ENCODE measurements around the gene CCDC88C. TPM values are rescaled to one million over a fixed set of nuclear protein-coding genes. Genes with fewer than 3 reads are reported as not detected.

CCDC88C gene
- total RNA-seq, 1 experiment from 2014 or later = 19.7 TPM

DNA sequence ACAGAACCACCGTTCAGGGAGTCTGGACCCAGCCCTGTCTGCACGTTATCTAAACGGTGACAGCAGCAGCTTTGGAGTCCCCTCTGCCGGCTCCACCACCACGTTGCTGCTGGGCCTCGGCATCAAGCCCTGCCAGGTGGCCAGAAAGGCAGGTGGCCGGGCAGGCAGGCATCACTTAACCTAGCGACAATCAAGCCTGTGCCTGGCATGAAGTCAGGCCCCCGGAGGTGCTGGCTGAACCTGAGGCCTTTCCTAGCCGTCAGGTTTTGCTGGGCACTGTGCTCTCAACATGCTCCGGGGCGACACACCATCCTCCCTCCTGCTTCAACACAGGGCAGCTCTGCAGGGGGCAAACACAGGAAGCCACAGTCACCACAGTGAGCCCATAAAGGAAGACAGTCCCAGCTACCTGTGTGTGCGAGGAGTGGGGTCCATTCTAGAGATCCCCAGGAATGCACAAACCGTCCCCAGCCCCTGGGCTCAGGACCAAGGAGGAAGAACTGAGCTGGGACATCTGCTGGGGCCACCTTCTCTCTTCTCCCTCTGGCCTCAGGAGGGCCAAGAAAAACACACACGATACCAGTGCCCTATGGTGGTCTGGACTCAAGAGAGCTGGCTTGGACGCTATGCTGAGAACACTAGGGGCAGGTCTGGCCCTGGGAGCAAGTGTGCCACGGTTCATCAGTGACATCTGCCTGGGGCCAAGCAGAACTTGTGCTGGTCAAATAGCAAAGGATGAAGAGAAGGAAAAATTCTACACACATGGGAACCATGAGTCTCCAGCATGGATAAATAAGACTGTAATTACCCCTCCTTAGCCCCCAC, 44.7 kb downstream of the CCDC88C start:
- Histone ChIP-seq H3K9me2 (replicated peaks; ENCODE audit: low read length) (no peaks in the 10 kb centered on the region), H2AFZ (ENCODE audit: low read length) (no peak overlapping the region), H3F3A (ENCODE audit: low read length, unreplicated experiment) (no peaks in the 10 kb centered on the region), H4K20me1 (ENCODE audit: low read length) (no peaks in the 10 kb centered on the region), H3K79me2 (ENCODE audit: low read length) (peaks cover 36% of the 10 kb centered on the region), H3K9me3 (ENCODE audit: low read length) (no peaks in the 10 kb centered on the region), H3K4me2 (ENCODE audit: low read length) (peak overlapping the region; percentile 37), H3K36me3 (ENCODE audit: low read depth, low read length) (no peaks in the 10 kb centered on the region), H3K4me3 (ENCODE audit: low read length) (no peak overlapping the region), H3K4me1 (ENCODE audit: insufficient read depth, low read length) (peaks cover 25% of the 10 kb centered on the region), H3K27me3 (ENCODE audit: low read length) (no peaks in the 10 kb centered on the region), H3K27ac (ENCODE audit: low read length) (no peak overlapping the region), H3K9ac (ENCODE audit: low read length) (no peak overlapping the region)
- TF ChIP-seq CTCF (conservative IDR thresholded peaks at IDR 0.05; ENCODE audit: low read depth, low read length) = no peak
- no peak for TF ChIP-seq EZH2phosphoT487 (IDR thresholded peaks at IDR 0.05; ENCODE audit: borderline replicate concordance, low read length)
- TF ChIP-seq EZH2 (IDR thresholded peaks at IDR 0.05; ENCODE audit: low read length, unreplicated experiment) = no peak
- BruUV-seq (replicated peaks) = no TSS peak
- POLR2A ChIA-PET (ENCODE audit: unreplicated experiment) = no interaction called here
- no peak for ATAC-seq
- CTCF ChIA-PET = no interaction called here
- intact Hi-C loops (cut with micrococcal nuclease) = no loop called here
- no peak for DNase-seq

DNA sequence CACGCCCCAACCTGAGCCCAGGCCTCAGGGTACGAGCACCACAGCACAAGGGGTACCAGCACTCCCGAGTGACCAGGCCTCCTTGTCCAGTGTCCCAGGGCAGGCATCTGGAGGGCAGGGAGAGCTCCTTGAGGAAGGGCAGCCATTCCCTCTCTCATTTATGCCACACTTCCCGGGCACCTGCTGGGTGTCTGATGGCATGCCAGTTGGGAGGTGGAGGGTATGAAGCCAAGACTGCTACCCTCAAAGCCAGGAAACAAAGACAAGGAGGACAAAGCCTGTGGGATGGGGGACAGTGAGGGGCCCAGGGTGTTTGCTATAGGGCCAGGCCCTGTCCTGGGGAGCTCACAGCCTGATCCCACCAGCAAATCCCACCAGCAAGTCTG, 45.6 kb downstream of the CCDC88C start:
- H3F3A ChIP-seq (ENCODE audit: low read length, unreplicated experiment) = no peaks in the 10 kb centered on the region
- POLR2A ChIA-PET (ENCODE audit: unreplicated experiment) = no interaction called here

More for the DNA sequence above, 45.6 kb downstream of the CCDC88C start:
- Histone ChIP-seq H3K9me3 (ENCODE audit: low read length) (no peaks in the 10 kb centered on the region), H3K79me2 (ENCODE audit: low read length) (peaks cover 38% of the 10 kb centered on the region), H2AFZ (ENCODE audit: low read length) (no peak overlapping the region), H3K4me1 (ENCODE audit: insufficient read depth, low read length) (peaks cover 30% of the 10 kb centered on the region), H3K9ac (ENCODE audit: low read length) (no peak overlapping the region), H3K4me2 (ENCODE audit: low read length) (no peak overlapping the region), H3K4me3 (ENCODE audit: low read length) (no peak overlapping the region), H3K27ac (ENCODE audit: low read length) (no peak overlapping the region), H3K27me3 (ENCODE audit: low read length) (no peaks in the 10 kb centered on the region), H4K20me1 (ENCODE audit: low read length) (no peaks in the 10 kb centered on the region), H3K36me3 (ENCODE audit: low read depth, low read length) (no peaks in the 10 kb centered on the region), H3K9me2 (replicated peaks; ENCODE audit: low read length) (no peaks in the 10 kb centered on the region)
- intact Hi-C loops (cut with micrococcal nuclease) = no loop called here
- no peak for DNase-seq
- ATAC-seq = no peak
- no TSS peak for BruUV-seq (replicated peaks)
- TF ChIP-seq CTCF (conservative IDR thresholded peaks at IDR 0.05; ENCODE audit: low read depth, low read length) (no peak), EZH2phosphoT487 (IDR thresholded peaks at IDR 0.05; ENCODE audit: borderline replicate concordance, low read length) (no peak), EZH2 (IDR thresholded peaks at IDR 0.05; ENCODE audit: low read length, unreplicated experiment) (no peak)
- CTCF ChIA-PET = no interaction called here

All from PC-3 (cell line).